C4-2B (cell line): ENCODE data around the gene SNTG2.

Experiments used
- H3K27ac ChIP-seq: fragments of 450-650 bp; 2 replicates; pipeline ENCODE4 v1.5.1; 2017
- ZFX ChIP-seq: fragments of 450-650 bp; IDR thresholded peaks from 2 replicates; pipeline ENCODE4 v1.6.1; 2017
- TF ChIP-seq, protein P1 (sequence below): fragments of 450-650 bp; conservative IDR thresholded peaks from 2 replicates; pipeline ENCODE4 v1.5.1; 2017; ENCODE audit warnings: mild to moderate bottlenecking

SNTG2 gene

GRCh38 chr2:950080-950966 is at the start of gene SNTG2:
TSS of gene SNTG2 (plus strand) at chr2:950849. CDS start at chr2:950997, 148 bp downstream.
- TF ChIP-seq, protein P1, sequence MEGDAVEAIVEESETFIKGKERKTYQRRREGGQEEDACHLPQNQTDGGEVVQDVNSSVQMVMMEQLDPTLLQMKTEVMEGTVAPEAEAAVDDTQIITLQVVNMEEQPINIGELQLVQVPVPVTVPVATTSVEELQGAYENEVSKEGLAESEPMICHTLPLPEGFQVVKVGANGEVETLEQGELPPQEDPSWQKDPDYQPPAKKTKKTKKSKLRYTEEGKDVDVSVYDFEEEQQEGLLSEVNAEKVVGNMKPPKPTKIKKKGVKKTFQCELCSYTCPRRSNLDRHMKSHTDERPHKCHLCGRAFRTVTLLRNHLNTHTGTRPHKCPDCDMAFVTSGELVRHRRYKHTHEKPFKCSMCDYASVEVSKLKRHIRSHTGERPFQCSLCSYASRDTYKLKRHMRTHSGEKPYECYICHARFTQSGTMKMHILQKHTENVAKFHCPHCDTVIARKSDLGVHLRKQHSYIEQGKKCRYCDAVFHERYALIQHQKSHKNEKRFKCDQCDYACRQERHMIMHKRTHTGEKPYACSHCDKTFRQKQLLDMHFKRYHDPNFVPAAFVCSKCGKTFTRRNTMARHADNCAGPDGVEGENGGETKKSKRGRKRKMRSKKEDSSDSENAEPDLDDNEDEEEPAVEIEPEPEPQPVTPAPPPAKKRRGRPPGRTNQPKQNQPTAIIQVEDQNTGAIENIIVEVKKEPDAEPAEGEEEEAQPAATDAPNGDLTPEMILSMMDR: no peak
- TF ChIP-seq ZFX: no peak

DNA sequence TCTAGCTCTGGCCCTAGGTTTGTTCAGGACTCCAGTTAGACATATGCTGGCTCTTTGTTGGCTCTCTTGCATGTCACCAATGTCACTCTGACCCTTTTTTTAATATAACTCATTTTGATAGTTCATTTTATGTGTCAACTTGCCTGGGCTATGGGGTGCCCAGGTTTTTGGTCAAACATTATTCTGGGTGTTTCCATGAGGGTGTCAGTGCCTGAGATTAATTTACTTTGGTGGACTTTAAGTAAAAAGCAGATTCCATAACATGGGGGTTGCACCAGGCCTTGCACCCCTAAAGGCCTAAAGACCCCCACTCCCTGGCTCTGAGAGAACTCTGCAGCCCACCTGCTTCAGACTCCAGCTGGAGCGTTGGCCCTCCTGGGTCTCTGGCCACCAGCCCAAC is 48.1 kb upstream of the SNTG2 start:
- TF ChIP-seq, protein P1: no peak
- no peak for TF ChIP-seq ZFX
- H3K27ac ChIP-seq: no peak overlapping the region

More at GRCh38 chr2:950080-950966, at the start of gene SNTG2:
- H3K27ac ChIP-seq: peak within 1 kb of the TSS; percentile 49

DNA sequence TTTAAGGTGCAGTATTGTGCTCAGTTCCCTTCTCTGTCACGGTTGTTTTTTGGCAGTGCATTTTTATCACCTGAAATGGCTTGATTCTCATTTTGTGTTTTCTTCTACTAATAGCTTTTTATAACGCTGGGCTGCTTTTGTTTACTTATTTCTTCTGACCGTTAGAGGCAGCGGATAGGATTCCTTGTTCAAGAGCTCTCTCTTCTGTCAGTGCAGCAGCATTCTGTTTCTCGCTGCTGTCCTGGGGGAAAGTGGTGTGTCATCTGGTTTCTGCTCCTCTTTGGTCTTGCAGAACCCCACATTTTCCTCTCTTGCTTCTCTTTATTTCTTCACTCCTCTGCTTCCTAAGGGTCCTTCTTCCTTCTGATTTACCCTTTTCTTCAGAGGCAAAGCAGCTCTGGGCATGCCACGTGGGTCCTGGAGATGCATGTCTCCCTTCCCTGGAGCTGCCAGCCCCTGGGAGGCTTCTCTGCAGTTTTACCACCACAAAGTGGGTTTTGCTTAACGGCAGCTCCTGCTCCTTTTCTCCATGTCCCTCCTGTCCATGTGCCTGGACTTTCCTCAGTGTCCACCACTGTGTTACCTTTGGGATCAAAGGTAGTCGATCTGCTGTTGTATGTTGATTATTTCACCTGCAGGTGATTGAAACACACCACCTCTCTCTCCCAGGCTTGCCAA is 47.3 kb upstream of the SNTG2 start:
- no peak overlapping the region for H3K27ac ChIP-seq
- TF ChIP-seq ZFX: no peak
- TF ChIP-seq, protein P1: 0 out of 2 replicates have a peak, but pooled peaks have one; percentile 12

DNA sequence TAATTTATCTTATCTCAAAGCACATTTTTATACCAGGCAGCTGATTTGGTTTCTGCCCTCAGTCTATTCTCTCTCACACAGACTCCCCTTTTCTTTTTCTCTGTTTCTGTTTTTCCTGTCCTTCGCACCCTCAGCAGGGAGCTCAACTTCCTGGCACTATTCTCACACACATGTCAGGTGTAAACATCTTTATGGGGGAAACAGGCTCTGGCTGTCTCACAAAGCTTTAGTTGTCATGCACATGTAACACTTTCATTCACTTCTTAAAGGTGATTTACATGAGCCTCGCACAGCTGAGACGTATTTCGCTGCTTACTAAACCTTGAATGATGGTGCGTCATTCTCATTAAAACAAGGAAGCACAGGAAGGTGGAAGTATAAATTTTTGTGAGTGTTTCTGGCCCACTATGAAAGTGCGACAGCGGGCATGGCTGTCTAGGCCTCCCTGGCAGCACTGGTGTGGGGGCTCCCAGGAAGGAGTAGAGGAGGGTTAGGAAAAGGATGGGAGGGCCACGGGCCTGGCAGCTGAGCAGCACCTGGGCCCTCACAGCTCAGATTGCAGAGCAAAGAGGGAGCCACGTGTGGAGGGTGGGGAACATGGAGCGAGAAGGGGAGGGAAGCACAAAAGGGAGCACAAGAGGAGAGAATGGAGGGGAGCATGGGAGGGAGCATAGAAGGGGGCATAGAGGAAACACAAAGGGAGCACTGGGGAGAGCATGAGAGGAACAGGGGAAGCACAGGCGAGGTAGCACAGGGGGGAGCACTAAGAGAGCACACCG is 46.2 kb upstream of the SNTG2 start:
- TF ChIP-seq, protein P1: no peak
- no peak overlapping the region for H3K27ac ChIP-seq

DNA sequence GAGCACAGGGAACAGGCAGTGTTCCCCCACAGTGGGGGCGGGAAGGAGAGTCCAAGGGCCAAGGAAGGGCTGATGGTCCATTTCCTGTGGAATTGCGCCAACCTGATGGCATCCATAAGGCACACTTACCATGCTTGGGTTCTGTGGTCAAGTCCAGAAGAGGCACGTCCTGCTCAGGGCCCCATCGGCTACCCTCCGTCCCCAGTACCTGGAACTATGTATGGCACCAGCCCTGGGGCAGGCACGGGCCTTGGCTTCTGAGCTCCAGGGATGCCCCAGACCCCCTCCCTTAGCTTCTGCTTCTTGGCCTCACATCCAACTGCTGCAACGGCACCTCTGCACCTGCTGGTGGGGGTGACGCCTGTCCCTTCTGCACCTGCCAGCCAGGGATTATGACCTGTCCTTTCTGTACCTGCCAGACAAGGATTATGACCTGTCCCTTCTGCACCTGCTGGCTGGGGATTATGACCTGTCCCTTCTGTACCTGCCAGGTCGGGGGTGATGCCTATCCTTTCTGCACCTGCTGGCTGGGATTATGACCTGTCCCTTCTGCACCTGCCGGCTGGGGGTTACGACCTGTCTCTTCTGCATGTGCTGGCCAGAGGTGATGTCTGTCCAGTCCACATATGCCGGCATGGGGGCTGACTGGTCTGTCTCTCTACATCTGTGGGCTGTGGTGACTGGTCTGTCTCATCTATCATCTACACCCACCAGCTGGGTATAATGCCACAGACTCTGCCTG is 45.4 kb upstream of the SNTG2 start:
- H3K27ac ChIP-seq: no peak overlapping the region
- no peak for TF ChIP-seq ZFX
- TF ChIP-seq, protein P1: no peak

GRCh38 chr2:905833-906140 is 44.9 kb upstream of the SNTG2 start:
- TF ChIP-seq ZFX: no peak
- TF ChIP-seq, protein P1: no peak

More at GRCh38 chr2:905833-906140, 44.9 kb upstream of the SNTG2 start:
- no peak overlapping the region for H3K27ac ChIP-seq
